DOHH2 (cell line): Measurements from ENCODE around the gene STAG1.

Source experiments
- CTCF ChIP-seq: fragments of 200-600 bp; sonication (generic); IDR thresholded peaks from one replicate; pipeline ENCODE4 v1.5.1; 2014; ENCODE audit warnings: antibody characterized with exemption, mild to moderate bottlenecking, low read depth, low read length; ENCODE audit not compliant: poor library complexity, severe bottlenecking
- EZH2phosphoT487 ChIP-seq: fragments of 200-600 bp; sonication (generic); IDR thresholded peaks from 2 replicates; pipeline ENCODE4 v1.6.1; 2017; ENCODE audit warnings: borderline replicate concordance, mild to moderate bottlenecking, antibody characterized with exemption, low read length, moderate library complexity, mixed read lengths

- TF ChIP-seq CTCF (no peak), EZH2phosphoT487 (no peak)
Measured at GRCh38 chr3:136716629-136717028, 35.5 kb downstream of the STAG1 start.
